Dermis microvascular lymphatic vessel endothelial cell (primary cell): ENCODE results near the gene PRUNE2. TPM values are rescaled to one million over a fixed set of nuclear protein-coding genes. Genes with fewer than 3 reads are reported as not detected.
"Not testable (repeated sequence)": the region's sequence is repeated elsewhere in the genome, so short reads cannot be mapped to it uniquely, and the experiment has no call there.

Experiments used
- DNase-seq, 2 donors: peaks; one replicate each; pipeline versions ENCODE4 v3.0.0 to v3.0.0-alpha.2; 2010; ENCODE audit warnings: low read depth in 2 of 2
- total RNA-seq: library from RNA; depleted of rRNA; stranded (reverse); fragments of >200 nt; gene quantifications from 2 replicates; pipeline ENCODE4 v1.2.1, GENCODE V29; 2014

The PRUNE2 gene
- total RNA-seq, 1 donor from 2014 or later = 10.8 TPM

DNA sequence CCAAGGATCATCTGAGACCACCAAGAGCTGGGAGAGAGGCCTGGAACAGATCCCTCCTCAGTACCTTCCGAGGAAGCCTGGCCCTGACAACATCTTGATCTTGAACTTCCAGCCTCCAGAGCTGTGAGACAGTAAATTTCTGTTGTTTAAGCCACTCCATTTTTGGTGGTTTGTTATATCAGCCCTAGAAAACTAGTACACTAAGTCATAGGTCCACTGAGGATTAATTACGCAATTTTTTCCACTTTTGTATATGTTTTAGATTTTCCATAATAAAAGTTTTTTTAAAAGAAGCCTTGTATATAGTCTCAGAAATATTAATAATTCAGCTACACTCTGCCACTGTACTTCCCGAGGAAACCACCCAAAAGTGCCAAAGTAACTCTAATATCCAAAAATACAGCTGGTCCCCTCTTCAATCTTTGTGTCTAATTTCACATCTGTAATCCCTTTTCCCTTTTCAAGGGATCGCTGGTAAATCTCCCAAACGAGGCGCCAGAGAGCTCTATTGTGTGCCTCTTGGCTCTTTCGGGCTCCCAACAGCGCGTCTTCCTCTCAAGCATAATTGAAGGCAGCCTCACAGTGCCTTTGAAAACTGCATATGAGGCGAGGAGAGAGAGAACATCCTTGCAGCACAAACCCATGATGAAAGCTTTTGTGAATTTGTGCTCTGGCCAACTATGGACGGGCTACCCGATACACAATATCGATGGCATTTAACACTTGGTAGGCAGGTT, 32.7 kb downstream of the PRUNE2 start:
- no peak for DNase-seq

GRCh38 chr9:76868897-76869296, 37.0 kb downstream of the PRUNE2 start:
- DNase-seq = no peak

GRCh38 chr9:76866689-76867088, 39.2 kb downstream of the PRUNE2 start:
- no peak for DNase-seq

- no peak for DNase-seq
Observed at GRCh38 chr9:76863832-76864231, 42.1 kb downstream of the PRUNE2 start.

DNA sequence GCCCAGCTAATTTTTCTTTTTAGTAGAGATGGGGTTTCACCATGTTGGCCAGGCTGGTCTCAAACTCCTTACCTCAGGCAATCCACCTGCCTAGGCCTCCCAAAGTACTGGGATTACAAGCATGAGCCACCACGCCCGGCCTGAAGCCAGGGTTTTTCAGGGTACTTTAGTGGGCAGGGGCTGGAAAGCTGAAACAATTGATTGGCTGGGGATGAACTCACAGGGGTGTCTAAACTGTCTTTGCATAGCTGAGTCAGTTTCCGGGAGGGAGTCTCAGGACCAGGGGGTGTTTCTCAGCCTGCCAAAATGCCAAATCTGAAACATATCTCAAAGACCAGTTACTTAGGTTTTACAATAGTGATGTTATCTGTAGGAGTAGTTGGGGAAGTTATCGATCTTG, 46.1 kb downstream of the PRUNE2 start:
- no peak for DNase-seq

- not testable (repeated sequence) for DNase-seq
Observed at GRCh38 chr9:76858248-76858647, 47.7 kb downstream of the PRUNE2 start.

- no peak for DNase-seq
Observed at GRCh38 chr9:76856016-76856415, 49.9 kb downstream of the PRUNE2 start.

DNA sequence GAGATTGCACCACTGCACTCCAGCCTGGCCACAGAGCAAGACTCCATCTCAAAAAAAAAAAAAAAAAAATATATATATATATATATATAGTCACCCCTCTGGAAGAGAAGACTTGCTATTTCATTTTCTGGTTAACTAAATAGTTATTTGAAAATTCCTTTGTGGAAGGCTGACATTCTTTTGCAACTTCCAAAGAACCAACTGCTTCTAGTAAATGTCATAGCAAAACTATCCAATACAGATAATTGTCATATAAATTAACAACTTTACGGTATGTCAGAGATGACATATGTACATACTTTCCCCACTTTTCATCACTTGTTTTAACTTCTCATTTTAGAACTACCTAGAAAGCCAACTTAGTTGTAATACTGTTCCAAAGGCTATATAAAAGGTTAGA, 50.9 kb downstream of the PRUNE2 start:
- no peak for DNase-seq

DNA sequence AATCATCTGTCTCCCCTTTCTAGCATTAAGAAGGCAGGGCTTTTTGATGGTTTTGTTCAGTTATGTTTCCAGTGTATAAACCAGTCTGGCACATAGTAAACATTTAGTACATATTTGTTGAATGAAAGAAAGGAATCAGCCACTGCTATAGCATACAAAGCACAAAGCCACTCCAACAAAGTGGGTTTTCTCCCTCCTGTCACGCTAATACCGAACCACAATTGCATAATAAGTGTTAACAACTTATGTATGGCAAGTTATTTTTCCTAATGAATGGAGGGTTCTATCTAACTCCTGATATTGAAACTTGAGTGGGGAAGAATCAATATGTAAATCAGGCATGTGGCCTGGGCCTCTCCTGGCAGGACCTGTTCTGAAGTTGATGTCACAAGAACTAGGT, 53.9 kb downstream of the PRUNE2 start:
- DNase-seq = no peak

GRCh38 chr9:76846297-76846696, 59.6 kb downstream of the PRUNE2 start:
- DNase-seq = no peak

DNA sequence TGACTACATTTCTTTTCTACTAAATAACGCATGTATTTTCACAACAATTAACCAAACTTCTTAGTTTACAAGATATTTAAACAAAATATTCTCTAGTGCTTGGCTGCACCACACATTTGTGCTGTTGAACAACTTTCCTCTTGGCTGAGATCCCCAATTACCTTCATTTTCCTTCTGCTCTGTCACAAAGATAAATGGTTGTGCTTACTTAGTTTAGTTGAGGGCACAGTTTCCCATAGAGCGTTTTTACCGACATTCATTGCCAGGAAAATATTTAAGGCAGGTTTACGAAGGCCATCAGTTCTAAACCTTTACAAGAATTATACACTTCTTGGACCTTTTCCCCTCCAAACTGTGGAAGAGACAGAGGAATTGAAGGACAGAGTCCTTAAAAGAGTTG, 60.7 kb downstream of the PRUNE2 start:
- DNase-seq = no peak

GRCh38 chr9:76835571-76836283, 70.2 kb downstream of the PRUNE2 start:
- no peak for DNase-seq

DNA sequence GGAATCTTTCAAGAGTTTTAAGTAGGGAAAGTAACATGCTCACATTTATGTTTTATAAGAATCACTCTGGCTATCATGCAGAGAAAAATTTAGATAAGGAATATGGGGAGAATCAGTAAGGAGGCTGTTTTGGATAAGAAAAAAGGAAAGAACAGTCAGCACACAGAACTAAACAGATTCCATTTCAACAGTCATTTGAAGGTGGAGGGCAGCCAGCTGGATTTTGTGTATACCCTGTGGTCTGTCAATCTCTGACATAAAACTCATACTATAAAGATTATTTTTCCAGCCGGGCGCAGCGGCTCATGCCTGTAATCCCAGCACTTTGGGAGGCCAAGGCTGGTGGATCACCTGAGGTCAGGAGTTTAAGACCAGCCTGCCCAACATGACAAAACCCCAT, 77.5 kb downstream of the PRUNE2 start:
- DNase-seq = no peak

- no peak for DNase-seq
Observed at GRCh38 chr9:76827296-76828080, 78.4 kb downstream of the PRUNE2 start.

DNA sequence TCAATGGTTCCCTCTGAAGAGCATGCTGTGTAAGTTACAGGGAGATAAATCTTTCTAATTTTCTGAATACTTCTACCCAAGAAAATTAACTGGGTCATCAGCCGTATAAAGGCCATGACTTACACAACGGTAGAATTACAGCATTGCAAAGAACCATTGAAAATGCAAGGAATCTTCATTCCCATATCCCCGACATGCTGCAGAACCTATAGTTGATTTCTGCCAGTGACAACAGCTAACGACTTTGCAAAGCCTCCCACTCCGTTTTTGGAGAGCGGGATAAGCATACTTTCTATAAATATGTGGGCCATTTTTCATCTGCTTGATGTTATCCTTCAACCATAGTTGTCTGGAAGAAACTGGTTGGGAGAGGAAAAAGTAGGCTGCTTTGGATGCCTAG, 85.5 kb downstream of the PRUNE2 start:
- no peak for DNase-seq

GRCh38 chr9:76818271-76818670, 87.6 kb downstream of the PRUNE2 start:
- DNase-seq = peak; percentile 89 to 97

DNA sequence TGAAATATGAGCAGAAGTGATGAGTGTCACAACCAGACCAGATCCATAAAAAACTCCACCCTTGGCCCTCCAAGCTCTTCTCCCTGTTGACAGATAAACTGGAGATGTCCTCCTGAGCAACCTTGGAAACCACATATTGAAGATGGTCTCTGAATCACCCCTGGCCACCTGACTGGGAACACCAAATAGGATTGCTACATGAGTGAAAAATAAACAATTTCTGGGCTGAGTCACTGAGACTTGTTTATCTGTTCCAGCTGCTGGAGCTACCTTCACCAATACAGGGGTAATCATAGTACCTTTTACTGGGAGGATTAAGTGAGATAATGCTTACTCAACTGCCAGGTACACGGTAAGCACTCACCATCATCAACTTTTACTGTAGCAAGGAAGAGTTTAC, 88.4 kb downstream of the PRUNE2 start:
- DNase-seq = peak in 1 of 2 donors; percentile 20

- no peak for DNase-seq
Observed at GRCh38 chr9:76812591-76812990, 93.3 kb downstream of the PRUNE2 start.

DNA sequence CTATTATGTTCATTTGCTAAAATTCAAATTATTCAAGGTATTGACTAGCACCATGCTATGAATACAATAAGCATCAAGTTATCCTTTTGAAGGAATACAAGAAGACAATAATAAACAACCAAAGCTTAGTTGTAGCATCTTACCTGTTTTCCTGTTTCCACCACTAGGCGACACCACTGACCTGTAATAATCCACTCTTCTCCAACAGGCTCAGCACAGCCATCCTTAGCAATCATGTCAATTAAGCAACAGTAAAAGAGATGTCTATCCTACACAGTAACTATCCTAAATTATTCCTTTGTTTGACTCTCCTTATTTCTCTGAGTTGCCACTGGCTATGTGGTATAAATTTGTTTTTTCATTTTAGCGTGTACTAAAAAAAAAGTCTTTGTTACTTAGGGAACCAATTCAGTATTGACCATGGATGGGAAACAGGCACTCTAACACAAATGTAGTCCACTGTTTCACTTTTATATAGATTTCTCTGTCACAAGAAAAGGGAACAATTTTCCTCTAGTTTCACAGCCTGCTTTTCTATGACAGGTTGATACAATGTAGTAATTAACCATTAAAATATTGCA, 95.4 kb downstream of the PRUNE2 start:
- peak; percentile 50 to 68 for DNase-seq

GRCh38 chr9:76808636-76809035, 97.3 kb downstream of the PRUNE2 start:
- DNase-seq = no peak

DNA sequence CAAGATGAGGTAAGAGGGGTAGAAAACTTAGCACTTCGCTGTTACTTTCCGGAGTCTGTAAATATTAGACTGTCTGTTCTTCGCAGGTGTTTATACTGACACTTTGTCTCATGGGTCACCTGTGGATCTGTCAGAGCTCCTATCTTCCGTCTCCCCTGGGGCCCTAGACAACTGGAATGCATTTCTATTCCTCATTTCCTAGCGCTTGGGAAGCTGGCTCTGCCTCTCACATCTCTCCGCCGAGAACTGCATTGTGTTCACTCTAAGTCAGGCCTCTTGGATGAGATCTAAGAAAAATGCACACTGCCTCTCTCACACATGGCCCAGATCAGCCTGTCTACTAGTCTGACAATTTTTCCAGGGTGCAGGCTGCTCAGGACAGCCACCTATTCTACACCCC, 102.2 kb downstream of the PRUNE2 start:
- no peak for DNase-seq

- DNase-seq = no peak
Observed at GRCh38 chr9:76803083-76803482, 102.8 kb downstream of the PRUNE2 start.
